BLaER1 (cell line): ENCODE results near the gene TPD52L1.

Source experiments
- H3K27ac ChIP-seq: shearing (Covaris generic); formaldehyde crosslinking; 2 replicates; pipeline ENCODE4 v1.8.1; 2022
- H3K27me3 ChIP-seq: shearing (Covaris generic); formaldehyde crosslinking; 2 replicates; pipeline ENCODE4 v1.8.1; 2022
- H3K36me3 ChIP-seq: shearing (Covaris generic); formaldehyde crosslinking; 2 replicates; pipeline ENCODE4 v1.8.1; 2022
- H3K4me1 ChIP-seq: shearing (Covaris generic); formaldehyde crosslinking; 2 replicates; pipeline ENCODE4 v1.8.1; 2022
- H3K4me2 ChIP-seq: shearing (Covaris generic); formaldehyde crosslinking; 2 replicates; pipeline ENCODE4 v1.8.1; 2022
- H3K4me3 ChIP-seq: shearing (Covaris generic); formaldehyde crosslinking; 2 replicates; pipeline ENCODE4 v1.8.1; 2022
- H3K9ac ChIP-seq: shearing (Covaris generic); formaldehyde crosslinking; 2 replicates; pipeline ENCODE4 v1.8.1; 2022
- H3K9me3 ChIP-seq: shearing (Covaris generic); formaldehyde crosslinking; 2 replicates; pipeline ENCODE4 v1.8.1; 2022
- H4K20me1 ChIP-seq: shearing (Covaris generic); formaldehyde crosslinking; 2 replicates; pipeline ENCODE4 v1.8.1; 2022
- Cebpa-rat ChIP-seq: shearing (Covaris generic); IDR thresholded peaks from 2 replicates; pipeline ENCODE4 v1.8.1; 2022

Gene TPD52L1

DNA sequence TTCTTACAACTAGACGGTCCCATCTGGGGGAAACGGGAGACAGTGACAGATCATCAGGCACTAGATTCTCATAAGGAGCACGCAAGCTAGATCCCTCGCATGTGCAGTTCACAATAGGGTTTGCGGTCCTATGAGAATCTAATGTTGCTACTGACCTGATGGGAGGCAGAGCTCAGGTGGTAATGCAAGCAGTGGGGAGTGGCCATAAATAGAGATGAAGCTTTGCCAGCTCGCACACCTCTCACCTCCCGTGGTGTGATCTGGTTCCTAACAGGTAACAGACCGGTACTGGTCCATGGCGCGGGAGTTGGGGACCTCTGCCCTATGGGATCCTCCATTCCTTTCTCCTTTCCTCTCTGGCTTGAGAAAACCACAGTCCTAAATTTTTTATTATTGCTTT, 63.8 kb downstream of the TPD52L1 start:
- no peak overlapping the region for H3K4me3 ChIP-seq
- H3K36me3 ChIP-seq, result no peaks in the 10 kb centered on the region
- H3K9me3 ChIP-seq, result no peaks in the 10 kb centered on the region
- no peaks in the 10 kb centered on the region for H3K4me1 ChIP-seq
- H4K20me1 ChIP-seq, result no peaks in the 10 kb centered on the region
- no peak overlapping the region for H3K27ac ChIP-seq
- no peak overlapping the region for H3K9ac ChIP-seq
- H3K27me3 ChIP-seq, result no peaks in the 10 kb centered on the region
- TF ChIP-seq Cebpa-rat, result no peak
- no peak overlapping the region for H3K4me2 ChIP-seq

DNA sequence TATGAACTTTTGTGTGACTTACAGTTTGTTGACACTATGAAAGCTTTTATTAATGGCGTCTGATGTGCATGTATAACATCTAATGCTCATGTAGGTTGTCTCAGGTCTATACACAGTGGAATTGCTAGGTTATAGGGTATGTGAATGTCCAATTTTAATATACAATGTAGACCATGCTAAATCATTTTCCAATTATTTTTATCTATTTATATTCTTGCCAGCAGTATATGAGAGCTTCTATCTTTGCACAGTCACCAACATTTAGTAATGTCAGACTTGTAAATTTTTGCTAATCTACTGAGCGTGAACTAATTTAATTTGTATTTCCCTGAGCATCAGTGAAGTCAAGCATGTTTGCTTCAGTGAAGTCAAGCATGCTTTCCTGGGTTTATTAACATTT, 64.4 kb downstream of the TPD52L1 start:
- Histone ChIP-seq H3K27me3 (no peaks in the 10 kb centered on the region), H4K20me1 (no peaks in the 10 kb centered on the region), H3K4me3 (no peak overlapping the region), H3K4me2 (no peak overlapping the region), H3K9me3 (no peaks in the 10 kb centered on the region), H3K36me3 (no peaks in the 10 kb centered on the region), H3K4me1 (no peaks in the 10 kb centered on the region), H3K9ac (no peak overlapping the region), H3K27ac (no peak overlapping the region)
- TF ChIP-seq Cebpa-rat, result no peak

DNA sequence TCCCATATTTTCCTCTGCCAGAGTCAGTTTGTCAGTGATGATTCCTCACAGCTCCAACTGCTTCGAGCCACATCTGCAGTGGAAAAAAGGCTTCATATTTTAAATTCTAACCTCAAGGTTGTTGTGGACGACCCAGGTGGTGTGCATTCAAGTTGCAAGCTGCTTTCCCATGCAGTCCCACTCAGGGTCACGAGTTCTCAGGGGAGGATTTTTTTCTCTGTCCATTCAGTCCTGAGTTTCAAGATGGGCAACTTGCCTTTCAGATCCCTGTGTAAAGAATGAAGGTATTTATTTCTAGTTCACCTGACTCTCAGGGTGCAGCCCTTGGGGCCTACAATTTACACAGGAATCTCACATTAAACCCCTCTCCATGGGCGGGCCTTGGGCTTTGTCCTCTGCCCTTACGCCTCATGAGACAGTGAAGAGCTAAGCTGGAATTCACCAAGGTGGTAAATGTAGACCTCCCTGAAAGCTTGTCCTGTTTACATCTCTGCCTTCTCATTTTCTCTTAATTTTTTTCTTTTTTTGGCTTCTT, 65.9 kb downstream of the TPD52L1 start:
- Histone ChIP-seq H3K27me3 (no peaks in the 10 kb centered on the region), H3K4me1 (no peaks in the 10 kb centered on the region), H3K9ac (no peak overlapping the region), H4K20me1 (no peaks in the 10 kb centered on the region), H3K9me3 (no peaks in the 10 kb centered on the region), H3K36me3 (no peaks in the 10 kb centered on the region), H3K27ac (no peak overlapping the region), H3K4me2 (no peak overlapping the region), H3K4me3 (no peak overlapping the region)
- no peak for TF ChIP-seq Cebpa-rat

DNA sequence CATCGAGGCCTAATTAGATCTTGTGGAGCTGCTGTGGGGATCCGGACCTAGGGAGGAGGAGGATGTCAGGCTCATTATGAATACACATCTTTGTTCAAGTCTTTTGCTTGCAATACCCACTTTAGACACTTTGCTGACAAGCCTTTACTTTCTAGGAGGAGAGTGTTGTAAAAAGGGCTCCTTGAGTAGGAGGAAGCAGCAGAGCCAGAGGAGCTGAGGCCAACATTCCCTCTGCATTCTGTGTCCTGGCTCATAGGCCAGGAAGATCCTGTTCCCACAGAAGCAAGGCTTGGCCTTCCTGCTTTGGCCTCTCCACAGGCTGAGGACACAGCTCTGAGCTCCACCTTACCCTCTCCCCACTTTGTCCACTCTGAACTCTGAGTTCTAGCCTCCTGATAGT, 67.1 kb downstream of the TPD52L1 start:
- Histone ChIP-seq H3K27ac (no peak overlapping the region), H3K9me3 (no peaks in the 10 kb centered on the region), H3K4me2 (no peak overlapping the region), H3K4me1 (no peaks in the 10 kb centered on the region), H3K36me3 (no peaks in the 10 kb centered on the region), H3K4me3 (no peak overlapping the region), H3K9ac (no peak overlapping the region), H4K20me1 (no peaks in the 10 kb centered on the region), H3K27me3 (no peaks in the 10 kb centered on the region)
- TF ChIP-seq Cebpa-rat, result no peak

DNA sequence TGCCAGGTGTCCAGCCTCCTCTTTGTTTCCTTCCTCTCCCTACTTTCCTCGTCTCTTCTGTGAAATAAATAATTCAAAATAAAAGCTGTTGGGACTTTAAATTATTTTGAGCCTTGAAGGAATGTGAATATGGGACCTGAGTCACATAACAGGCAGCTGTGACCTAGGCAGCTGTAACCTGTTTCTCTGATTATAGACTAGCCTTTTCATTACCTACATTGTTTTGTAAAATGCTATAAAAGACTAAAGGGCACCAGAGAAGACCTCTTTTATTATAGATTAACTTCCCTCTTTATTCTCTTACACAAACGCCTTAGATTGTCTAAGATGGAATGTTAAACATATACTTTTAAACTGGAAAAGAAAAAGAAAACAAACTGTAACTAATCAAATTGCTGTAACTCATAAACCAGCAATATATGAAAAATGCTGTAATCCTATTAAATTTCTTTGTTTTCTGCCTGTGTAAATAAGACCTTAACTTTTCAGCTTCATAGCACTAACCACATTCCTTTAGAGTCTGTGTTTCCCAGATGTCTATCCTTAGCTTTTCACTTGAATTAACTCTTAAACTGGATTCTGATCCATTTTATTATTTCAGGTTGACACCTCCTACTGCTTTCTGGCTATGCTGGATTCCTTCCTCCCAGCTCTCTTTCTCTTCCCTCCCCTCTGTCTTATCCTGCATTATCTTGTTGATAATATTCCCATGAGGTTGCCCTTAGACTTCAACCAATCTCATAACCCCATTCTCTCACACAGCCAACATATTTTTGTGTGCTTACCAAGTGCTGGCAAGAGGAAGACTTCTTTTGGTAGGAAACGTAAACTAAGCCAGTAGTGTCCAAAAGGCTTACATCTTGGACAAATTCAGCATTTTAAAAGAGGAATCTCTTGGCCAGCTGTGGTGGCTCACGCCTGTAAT, 69.2 kb downstream of the TPD52L1 start:
- Histone ChIP-seq H3K27ac (no peak overlapping the region), H3K4me3 (no peak overlapping the region), H3K4me2 (no peak overlapping the region), H3K9me3 (no peaks in the 10 kb centered on the region), H3K27me3 (no peaks in the 10 kb centered on the region), H4K20me1 (no peaks in the 10 kb centered on the region), H3K36me3 (no peaks in the 10 kb centered on the region), H3K4me1 (no peaks in the 10 kb centered on the region), H3K9ac (no peak overlapping the region)
- TF ChIP-seq Cebpa-rat, result no peak

DNA sequence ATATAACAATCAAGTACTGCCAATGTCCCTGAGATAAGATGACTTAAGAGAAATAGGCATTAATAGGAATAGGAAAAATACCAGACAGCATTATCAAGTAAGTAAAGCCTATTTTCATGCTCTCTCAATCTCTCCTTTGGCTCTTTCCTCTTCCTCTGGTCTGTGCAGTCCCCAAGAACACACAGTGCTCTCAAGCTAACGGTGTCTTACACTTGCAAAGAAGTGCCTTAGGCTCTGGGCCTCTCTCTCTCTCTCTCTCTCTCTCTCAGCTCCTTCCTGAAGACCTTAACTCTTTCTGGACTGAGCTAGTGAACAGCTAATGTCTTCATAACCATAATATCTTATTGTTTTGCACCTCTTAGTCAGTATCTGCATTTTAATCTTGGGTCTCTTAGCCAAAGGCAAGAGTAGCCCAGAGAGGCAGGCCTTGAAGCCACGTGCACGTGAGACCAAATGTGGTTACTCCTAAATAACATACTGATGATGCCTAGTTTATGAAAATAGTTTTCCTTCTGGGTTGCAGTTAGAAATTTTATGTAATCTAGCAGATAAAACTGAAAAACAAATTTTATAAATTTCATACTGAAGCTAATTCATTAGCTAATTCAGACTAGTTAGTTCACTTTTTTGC, 70.8 kb downstream of the TPD52L1 start:
- Histone ChIP-seq H3K27me3 (no peaks in the 10 kb centered on the region), H3K4me2 (no peak overlapping the region), H4K20me1 (no peaks in the 10 kb centered on the region), H3K27ac (no peak overlapping the region), H3K4me1 (no peaks in the 10 kb centered on the region), H3K9ac (no peak overlapping the region), H3K36me3 (no peaks in the 10 kb centered on the region), H3K9me3 (no peaks in the 10 kb centered on the region), H3K4me3 (no peak overlapping the region)
- TF ChIP-seq Cebpa-rat, result no peak

DNA sequence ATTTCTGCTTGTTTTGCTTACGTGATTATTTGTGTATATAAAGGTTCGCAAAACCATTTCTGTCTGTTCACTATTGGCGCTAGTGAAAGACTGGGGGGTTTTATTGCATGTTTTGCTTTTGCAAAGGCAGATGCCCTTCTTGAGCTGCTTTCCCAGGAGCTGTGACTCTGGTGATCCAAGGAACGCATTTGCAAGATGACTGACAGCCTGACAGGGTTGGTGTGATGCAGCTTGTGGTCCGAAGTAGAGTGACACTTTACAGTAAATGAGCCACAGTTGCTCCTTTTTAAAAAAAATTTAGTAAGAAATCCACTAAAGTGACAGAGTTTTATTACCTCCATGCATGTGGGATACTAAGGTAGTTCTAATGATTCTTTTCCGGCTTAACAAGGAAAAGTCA, 73.7 kb downstream of the TPD52L1 start:
- no peaks in the 10 kb centered on the region for H3K9me3 ChIP-seq
- no peak overlapping the region for H3K27ac ChIP-seq
- H3K36me3 ChIP-seq, result no peaks in the 10 kb centered on the region
- no peak for TF ChIP-seq Cebpa-rat
- H3K4me3 ChIP-seq, result no peak overlapping the region
- H3K27me3 ChIP-seq, result no peaks in the 10 kb centered on the region
- no peak overlapping the region for H3K4me2 ChIP-seq
- H4K20me1 ChIP-seq, result no peaks in the 10 kb centered on the region
- H3K4me1 ChIP-seq, result no peaks in the 10 kb centered on the region
- no peak overlapping the region for H3K9ac ChIP-seq

DNA sequence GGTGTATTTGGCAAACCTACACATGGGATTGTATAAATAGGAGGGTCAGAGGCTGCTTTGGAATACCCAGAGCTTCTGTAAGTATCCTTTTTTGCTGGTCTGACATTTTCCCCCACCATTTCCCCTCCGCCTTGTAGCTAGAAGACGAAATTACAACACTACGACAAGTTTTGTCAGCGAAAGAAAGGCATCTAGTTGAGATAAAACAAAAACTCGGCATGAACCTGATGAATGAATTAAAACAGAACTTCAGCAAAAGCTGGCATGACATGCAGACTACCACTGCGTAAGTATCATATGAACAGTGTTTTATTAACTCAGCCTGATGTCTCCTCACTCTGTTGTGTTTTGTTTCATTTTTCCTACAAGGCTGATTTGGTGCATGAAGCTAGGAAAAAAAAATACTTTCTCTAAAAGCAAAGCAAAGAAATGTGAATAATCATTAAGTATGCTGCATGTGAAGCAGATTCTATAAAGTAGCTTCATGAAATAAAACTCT, 75.5 kb downstream of the TPD52L1 start:
- Histone ChIP-seq H3K4me2 (no peak overlapping the region), H3K4me1 (no peaks in the 10 kb centered on the region)

DNA sequence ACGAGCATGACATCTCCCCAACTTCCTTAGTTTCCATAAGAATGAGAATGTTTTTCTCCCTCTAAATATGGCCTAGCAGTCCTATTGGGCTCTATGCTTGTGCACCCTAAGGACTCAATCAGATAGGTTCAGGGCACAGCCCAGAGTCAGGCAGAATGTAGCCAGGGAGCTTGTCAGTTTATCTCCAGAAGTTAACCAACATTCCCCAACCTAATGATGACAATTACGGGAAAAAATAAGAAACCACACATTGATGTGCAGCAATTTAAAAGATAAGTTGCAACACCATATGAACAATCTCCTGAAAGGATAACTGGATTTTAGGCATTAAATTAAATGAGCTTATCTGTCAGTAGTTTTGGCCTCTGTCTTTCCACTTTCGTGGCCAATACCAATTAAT, 77.1 kb downstream of the TPD52L1 start:
- TF ChIP-seq Cebpa-rat, result no peak
- no peak overlapping the region for H3K27ac ChIP-seq
- H3K9ac ChIP-seq, result no peak overlapping the region
- H3K4me1 ChIP-seq, result no peaks in the 10 kb centered on the region
- no peak overlapping the region for H3K4me2 ChIP-seq
- H3K27me3 ChIP-seq, result no peaks in the 10 kb centered on the region
- no peaks in the 10 kb centered on the region for H3K36me3 ChIP-seq
- H3K9me3 ChIP-seq, result no peaks in the 10 kb centered on the region
- no peaks in the 10 kb centered on the region for H4K20me1 ChIP-seq
- H3K4me3 ChIP-seq, result no peak overlapping the region

More for the DNA sequence above, 75.5 kb downstream of the TPD52L1 start:
- no peaks in the 10 kb centered on the region for H3K9me3 ChIP-seq
- H3K9ac ChIP-seq, result no peak overlapping the region
- no peak overlapping the region for H3K4me3 ChIP-seq
- H4K20me1 ChIP-seq, result no peaks in the 10 kb centered on the region
- H3K27me3 ChIP-seq, result no peaks in the 10 kb centered on the region
- no peak overlapping the region for H3K27ac ChIP-seq
- H3K36me3 ChIP-seq, result no peaks in the 10 kb centered on the region
- TF ChIP-seq Cebpa-rat, result no peak

DNA sequence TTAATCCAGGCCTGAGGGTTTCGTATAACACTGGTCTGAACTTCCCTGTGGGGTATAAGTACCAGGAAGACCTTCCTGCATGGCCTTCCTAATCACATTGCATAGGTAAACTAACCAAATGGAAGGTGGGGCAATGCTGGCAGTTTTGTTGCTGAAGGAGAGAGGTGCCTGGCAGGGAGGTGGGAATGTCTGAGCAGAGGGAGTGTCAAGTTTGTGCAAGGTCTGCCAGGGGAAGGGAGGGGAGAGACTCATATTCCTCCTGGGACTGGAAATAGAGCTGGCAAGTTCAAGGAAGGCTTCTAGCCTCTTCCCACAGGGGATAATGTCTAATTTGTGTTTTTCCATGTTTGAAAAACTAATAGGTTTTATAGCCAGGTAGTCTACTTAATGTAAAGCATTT, 77.6 kb downstream of the TPD52L1 start:
- no peaks in the 10 kb centered on the region for H3K9me3 ChIP-seq
- no peaks in the 10 kb centered on the region for H3K36me3 ChIP-seq
- no peaks in the 10 kb centered on the region for H4K20me1 ChIP-seq
- H3K4me3 ChIP-seq, result no peak overlapping the region
- no peak overlapping the region for H3K27ac ChIP-seq
- no peaks in the 10 kb centered on the region for H3K4me1 ChIP-seq
- H3K9ac ChIP-seq, result no peak overlapping the region
- H3K4me2 ChIP-seq, result no peak overlapping the region
- H3K27me3 ChIP-seq, result no peaks in the 10 kb centered on the region
- no peak for TF ChIP-seq Cebpa-rat
